ENCODE data around the gene CTBS. TPM values are rescaled to one million over a fixed set of nuclear protein-coding genes. Genes with fewer than 3 reads are reported as not detected.
A peak's percentile ranks its signal among the peaks of the same experiment; 100 is the strongest.

CTBS gene
- total RNA-seq, 1 experiment from 2014 or later: 18.2 TPM

- Mint-ChIP-seq H3K9me3 (ENCODE audit: low read depth, unreplicated experiment) (peaks cover 12% of the 10 kb centered on the region), H3K4me1 (ENCODE audit: low read depth, unreplicated experiment) (peaks cover 16% of the 10 kb centered on the region), H3K27me3 (ENCODE audit: unreplicated experiment) (no peaks in the 10 kb centered on the region), H3K4me3 (ENCODE audit: low read depth, unreplicated experiment) (no peak overlapping the region), H3K27ac (ENCODE audit: unreplicated experiment) (no peak overlapping the region), H3K36me3 (ENCODE audit: insufficient read depth, unreplicated experiment) (no peaks in the 10 kb centered on the region)
- CTCF ChIA-PET: interaction anchor here (0.9 to 3.6 kb wide), 2 partner anchors 163 to 464 kb away, joined by 3 to 10 read pairs; no protein-coding TSS in a partner anchor
- intact Hi-C loops (cut with micrococcal nuclease; ENCODE audit: unreplicated experiment): no loop called here
- no peak for TF ChIP-seq CTCF (IDR thresholded peaks at IDR 0.05; ENCODE audit: unreplicated experiment)
- no peak for DNase-seq
- BruUV-seq (replicated peaks): no TSS peak
Observed at GRCh38 chr1:84605157-84605556, 30.9 kb upstream of the CTBS start.

GRCh38 chr1:84603941-84604830 lies 29.9 kb upstream of the CTBS start:
- intact Hi-C loops (cut with micrococcal nuclease; ENCODE audit: unreplicated experiment): loop anchor here (5.0 kb wide), 2 partner anchors 162 to 462 kb away; partner anchors contain the start of gene PRKACB
- Mint-ChIP-seq H3K4me3 (ENCODE audit: low read depth, unreplicated experiment) (peak overlapping the region; percentile 60), H3K36me3 (ENCODE audit: insufficient read depth, unreplicated experiment) (no peaks in the 10 kb centered on the region), H3K27ac (ENCODE audit: unreplicated experiment) (peak overlapping the region; percentile 30), H3K9me3 (ENCODE audit: low read depth, unreplicated experiment) (peaks cover 12% of the 10 kb centered on the region), H3K4me1 (ENCODE audit: low read depth, unreplicated experiment) (peaks cover 26% of the 10 kb centered on the region), H3K27me3 (ENCODE audit: unreplicated experiment) (no peaks in the 10 kb centered on the region)
- peak; percentile 38 for DNase-seq
- no TSS peak for BruUV-seq (replicated peaks)
- no peak for TF ChIP-seq CTCF (IDR thresholded peaks at IDR 0.05; ENCODE audit: unreplicated experiment)
- CTCF ChIA-PET: interaction anchor here (0.8 to 3.6 kb wide), 4 partner anchors 16 to 463 kb away, joined by 3 to 10 read pairs (median 3); partner anchors contain the start of genes GNG5 and SPATA1

GRCh38 chr1:84603223-84603622 lies 29.0 kb upstream of the CTBS start:
- peaks cover 12% of the 10 kb centered on the region for H3K9me3 Mint-ChIP-seq (ENCODE audit: low read depth, unreplicated experiment)
- no peaks in the 10 kb centered on the region for H3K36me3 Mint-ChIP-seq (ENCODE audit: insufficient read depth, unreplicated experiment)
- DNase-seq: no peak
- CTCF ChIA-PET: interaction anchor here (0.8 to 3.6 kb wide), 3 partner anchors 17 to 161 kb away, joined by 3 to 10 read pairs (median 3); partner anchors contain the start of genes GNG5 and SPATA1
- peak overlapping the region; percentile 60 for H3K4me3 Mint-ChIP-seq (ENCODE audit: low read depth, unreplicated experiment)
- H3K4me1 Mint-ChIP-seq (ENCODE audit: low read depth, unreplicated experiment): peaks cover 29% of the 10 kb centered on the region
- H3K27me3 Mint-ChIP-seq (ENCODE audit: unreplicated experiment): no peaks in the 10 kb centered on the region
- no peak overlapping the region for H3K27ac Mint-ChIP-seq (ENCODE audit: unreplicated experiment)
- no peak for TF ChIP-seq CTCF (IDR thresholded peaks at IDR 0.05; ENCODE audit: unreplicated experiment)
- BruUV-seq (replicated peaks): no TSS peak
- intact Hi-C loops (cut with micrococcal nuclease; ENCODE audit: unreplicated experiment): loop anchor here (5.0 kb wide), 2 partner anchors 161 to 461 kb away; partner anchors contain the start of gene PRKACB

GRCh38 chr1:84600796-84601195 lies 26.6 kb upstream of the CTBS start:
- no peak for TF ChIP-seq CTCF (IDR thresholded peaks at IDR 0.05; ENCODE audit: unreplicated experiment)
- H3K4me3 Mint-ChIP-seq (ENCODE audit: low read depth, unreplicated experiment): no peak overlapping the region
- BruUV-seq (replicated peaks): no TSS peak
- no peaks in the 10 kb centered on the region for H3K36me3 Mint-ChIP-seq (ENCODE audit: insufficient read depth, unreplicated experiment)
- H3K9me3 Mint-ChIP-seq (ENCODE audit: low read depth, unreplicated experiment): peaks cover 5% of the 10 kb centered on the region
- CTCF ChIA-PET: no interaction called here
- no peak overlapping the region for H3K27ac Mint-ChIP-seq (ENCODE audit: unreplicated experiment)
- peaks cover 29% of the 10 kb centered on the region for H3K4me1 Mint-ChIP-seq (ENCODE audit: low read depth, unreplicated experiment)
- no peak for DNase-seq
- H3K27me3 Mint-ChIP-seq (ENCODE audit: unreplicated experiment): no peaks in the 10 kb centered on the region
- intact Hi-C loops (cut with micrococcal nuclease; ENCODE audit: unreplicated experiment): loop anchor here (5.0 kb wide), 2 partner anchors 158 to 458 kb away; partner anchors contain the start of gene PRKACB

Measured in Calu3 (cell line).